Right ventricle myocardium superior (tissue), 1 donor: Measurements from ENCODE around the gene KIF18A. TPM values are rescaled to one million over a fixed set of nuclear protein-coding genes. Genes with fewer than 3 reads are reported as not detected.

ENCODE experiments used
- ATAC-seq: fragments of 200-7000 bp; cut with Tn5 transposase; one replicate; pipeline ENCODE4 v1.9.1; 2020; ENCODE audit warnings: mild to moderate bottlenecking; ENCODE audit not compliant: poor library complexity
- DNase-seq: peaks from one replicate; pipeline ENCODE4 v3.0.0-alpha.2; 2020
- intact Hi-C: fragments of 100-400 bp; cut with DNase I; formaldehyde crosslinking; loops from one replicate; pipeline ENCODE4 v1.11.2; 2022
- total RNA-seq: library from RNA; stranded (reverse); fragmentation: NEBNext Ultra II Directional; extraction: Animal tissue kit (Norgen Biotek cat#: 25700); gene quantifications from one replicate; pipeline ENCODE4 v1.2.1, GENCODE V29; 2021
- donor health status: DM: no; HTN: yes; CAD: no; lungs with severe emphysema.

Gene KIF18A
- total RNA-seq, 1 donor from 2014 or later = 0.16 TPM

- DNase-seq (no peak), ATAC-seq (no peak)
- intact Hi-C loops = no loop called here
These were observed 49.6 kb downstream of the KIF18A start for GRCh38 chr11:28058333-28058732.

GRCh38 chr11:28054821-28055220, 53.1 kb downstream of the KIF18A start:
- intact Hi-C loops = no loop called here
- ATAC-seq (no peak), DNase-seq (no peak)

GRCh38 chr11:28049338-28050216, 58.4 kb downstream of the KIF18A start:
- intact Hi-C loops = no loop called here
- ATAC-seq (no peak), DNase-seq (no peak)

- DNase-seq = no peak
- ATAC-seq = no peak
These were observed 59.1 kb downstream of the KIF18A start for GRCh38 chr11:28048812-28049211.

GRCh38 chr11:28043930-28044709, 63.8 kb downstream of the KIF18A start:
- ATAC-seq = no peak
- intact Hi-C loops = no loop called here
- DNase-seq = no peak

More at GRCh38 chr11:28048812-28049211, 59.1 kb downstream of the KIF18A start:
- intact Hi-C loops = no loop called here

GRCh38 chr11:28040384-28040783, 67.6 kb downstream of the KIF18A start:
- intact Hi-C loops = no loop called here
- no peak for DNase-seq
- no peak for ATAC-seq

- DNase-seq (no peak), ATAC-seq (no peak)
- intact Hi-C loops = no loop called here
These were observed 69.2 kb downstream of the KIF18A start for GRCh38 chr11:28038775-28039174.

- no peak for ATAC-seq
- DNase-seq = no peak
- intact Hi-C loops = no loop called here
These were observed 81.2 kb downstream of the KIF18A start for GRCh38 chr11:28026634-28027290.

GRCh38 chr11:28017816-28018215, 90.1 kb downstream of the KIF18A start:
- intact Hi-C loops = no loop called here
- no peak for ATAC-seq
- DNase-seq = no peak

GRCh38 chr11:28011813-28012212, 96.1 kb downstream of the KIF18A start:
- no peak for DNase-seq
- no peak for ATAC-seq
- intact Hi-C loops = no loop called here

- no peak for ATAC-seq
- intact Hi-C loops = no loop called here
These were observed 98.0 kb downstream of the KIF18A start for GRCh38 chr11:28009996-28010395.

GRCh38 chr11:28009388-28009787, 98.6 kb downstream of the KIF18A start:
- ATAC-seq = no peak
- intact Hi-C loops = no loop called here
- no peak for DNase-seq

More at GRCh38 chr11:28009996-28010395, 98.0 kb downstream of the KIF18A start:
- DNase-seq = no peak

GRCh38 chr11:28003615-28004014, 104.3 kb downstream of the KIF18A start:
- intact Hi-C loops = no loop called here
- ATAC-seq = no peak
- no peak for DNase-seq

- ATAC-seq (no peak), DNase-seq (no peak)
- intact Hi-C loops = no loop called here
These were observed 109.4 kb downstream of the KIF18A start for GRCh38 chr11:27998552-27998951.

GRCh38 chr11:27997344-27997743, 110.6 kb downstream of the KIF18A start:
- DNase-seq (no peak), ATAC-seq (no peak)
- intact Hi-C loops = no loop called here

GRCh38 chr11:27996066-27996465, 111.9 kb downstream of the KIF18A start:
- intact Hi-C loops = no loop called here
- no peak for ATAC-seq
- no peak for DNase-seq

GRCh38 chr11:27995083-27995482, 112.9 kb downstream of the KIF18A start:
- ATAC-seq (no peak), DNase-seq (no peak)
- intact Hi-C loops = no loop called here

- DNase-seq (no peak), ATAC-seq (peak; percentile 61)
- intact Hi-C loops = no loop called here
These were observed 116.2 kb downstream of the KIF18A start for GRCh38 chr11:27991736-27992135.

- DNase-seq (no peak), ATAC-seq (no peak)
- intact Hi-C loops = no loop called here
These were observed 130.4 kb downstream of the KIF18A start for GRCh38 chr11:27977527-27977926.
